ENCODE results near the gene RICTOR.

DNA sequence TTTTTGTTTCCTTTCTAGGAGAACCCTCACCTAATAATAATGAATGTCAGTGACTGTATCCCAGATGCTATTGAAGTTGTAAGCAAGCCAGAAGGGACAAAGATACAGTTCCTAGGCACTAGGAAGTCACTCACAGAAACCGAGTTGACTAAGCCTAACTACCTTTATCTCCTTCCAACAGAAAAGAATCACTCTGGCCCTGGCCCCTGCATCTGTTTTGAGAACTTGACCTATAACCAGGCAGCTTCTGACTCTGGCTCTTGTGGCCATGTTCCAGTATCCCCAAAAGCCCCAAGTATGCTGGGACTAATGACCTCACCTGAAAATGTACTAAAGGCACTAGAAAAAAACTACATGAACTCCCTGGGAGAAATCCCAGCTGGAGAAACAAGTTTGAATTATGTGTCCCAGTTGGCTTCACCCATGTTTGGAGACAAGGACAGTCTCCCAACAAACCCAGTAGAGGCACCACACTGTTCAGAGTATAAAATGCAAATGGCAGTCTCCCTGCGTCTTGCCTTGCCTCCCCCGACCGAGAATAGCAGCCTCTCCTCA is 141.3 kb downstream of the RICTOR start:
- TF ChIP-seq, protein P1, sequence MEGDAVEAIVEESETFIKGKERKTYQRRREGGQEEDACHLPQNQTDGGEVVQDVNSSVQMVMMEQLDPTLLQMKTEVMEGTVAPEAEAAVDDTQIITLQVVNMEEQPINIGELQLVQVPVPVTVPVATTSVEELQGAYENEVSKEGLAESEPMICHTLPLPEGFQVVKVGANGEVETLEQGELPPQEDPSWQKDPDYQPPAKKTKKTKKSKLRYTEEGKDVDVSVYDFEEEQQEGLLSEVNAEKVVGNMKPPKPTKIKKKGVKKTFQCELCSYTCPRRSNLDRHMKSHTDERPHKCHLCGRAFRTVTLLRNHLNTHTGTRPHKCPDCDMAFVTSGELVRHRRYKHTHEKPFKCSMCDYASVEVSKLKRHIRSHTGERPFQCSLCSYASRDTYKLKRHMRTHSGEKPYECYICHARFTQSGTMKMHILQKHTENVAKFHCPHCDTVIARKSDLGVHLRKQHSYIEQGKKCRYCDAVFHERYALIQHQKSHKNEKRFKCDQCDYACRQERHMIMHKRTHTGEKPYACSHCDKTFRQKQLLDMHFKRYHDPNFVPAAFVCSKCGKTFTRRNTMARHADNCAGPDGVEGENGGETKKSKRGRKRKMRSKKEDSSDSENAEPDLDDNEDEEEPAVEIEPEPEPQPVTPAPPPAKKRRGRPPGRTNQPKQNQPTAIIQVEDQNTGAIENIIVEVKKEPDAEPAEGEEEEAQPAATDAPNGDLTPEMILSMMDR (IDR thresholded peaks at IDR 0.05), result no peak
- TF ChIP-seq POLR2A (IDR thresholded peaks at IDR 0.05), result no peak
